MM.1S (cell line): ENCODE results near the gene ELAVL3.

ENCODE experiments used
- DNase-seq: peaks from one replicate; pipeline ENCODE4 v3.0.0-alpha.2; 2015
- H2AFZ ChIP-seq: fragments of 300-600 bp; sonication (generic); 2 replicates; pipeline ENCODE4 v1.6.0; 2016; ENCODE audit warnings: antibody characterized with exemption, low read length
- H3F3A ChIP-seq: fragments of 300-600 bp; sonication (generic); 2 replicates; pipeline ENCODE4 v1.6.1; 2016; ENCODE audit warnings: mild to moderate bottlenecking, antibody characterized with exemption, low read length, moderate library complexity, mixed read lengths; ENCODE audit not compliant: insufficient read depth
- H3K27ac ChIP-seq: fragments of 300-600 bp; sonication (generic); 2 replicates; pipeline ENCODE4 v1.5.1; 2016; ENCODE audit warnings: mild to moderate bottlenecking, low read length
- H3K27me3 ChIP-seq: fragments of 300-600 bp; sonication (generic); replicated peaks from 2 replicates; pipeline ENCODE4 v1.6.0; 2016; ENCODE audit warnings: low read length; ENCODE audit not compliant: insufficient read depth
- H3K36me3 ChIP-seq: fragments of 300-600 bp; sonication (generic); replicated peaks from 2 replicates; pipeline ENCODE4 v1.6.1; 2016; ENCODE audit warnings: mild to moderate bottlenecking, low read length, mixed read lengths; ENCODE audit not compliant: insufficient read depth
- H3K4me1 ChIP-seq: fragments of 300-600 bp; sonication (generic); 2 replicates; pipeline ENCODE4 v1.6.1; 2016; ENCODE audit warnings: low read length, mixed read lengths
- H3K4me2 ChIP-seq: fragments of 300-600 bp; sonication (generic); 2 replicates; pipeline ENCODE4 v1.6.0; 2016; ENCODE audit warnings: low read depth, low read length
- H3K4me3 ChIP-seq: fragments of 300-600 bp; sonication (generic); 2 replicates; pipeline ENCODE4 v1.5.1; 2016; ENCODE audit warnings: low read length, mixed read lengths
- H3K79me2 ChIP-seq: fragments of 300-600 bp; sonication (generic); 2 replicates; pipeline ENCODE4 v1.6.1; 2016; ENCODE audit warnings: mixed run types, low read length, mixed read lengths
- H3K9ac ChIP-seq: fragments of 300-600 bp; sonication (generic); 2 replicates; pipeline ENCODE4 v1.6.1; 2016; ENCODE audit warnings: low read length, mixed read lengths
- H3K9me2 ChIP-seq: fragments of 300-600 bp; sonication (generic); replicated peaks from 2 replicates; pipeline ENCODE4 v1.6.1; 2016; ENCODE audit warnings: mild to moderate bottlenecking, low read length, mixed read lengths; ENCODE audit not compliant: insufficient read depth
- H3K9me3 ChIP-seq: fragments of 300-600 bp; sonication (generic); replicated peaks from 2 replicates; pipeline ENCODE4 v1.6.1; 2016; ENCODE audit warnings: mild to moderate bottlenecking, low read length, mixed read lengths; ENCODE audit not compliant: insufficient read depth
- H4K20me1 ChIP-seq: fragments of 300-600 bp; sonication (generic); 2 replicates; pipeline ENCODE4 v1.6.1; 2016; ENCODE audit warnings: mild to moderate bottlenecking, low read length, moderate library complexity, mixed read lengths; ENCODE audit not compliant: insufficient read depth
- EZH2 ChIP-seq: fragments of 300-600 bp; sonication (generic); optimal IDR thresholded peaks from 2 replicates; pipeline ENCODE3; 2017; ENCODE audit warnings: low read depth, mild to moderate bottlenecking, antibody characterized with exemption, low read length, mixed read lengths
- EZH2phosphoT487 ChIP-seq: fragments of 300-600 bp; sonication (generic); IDR thresholded peaks from 2 replicates; pipeline ENCODE4 v1.6.1; 2018; ENCODE audit warnings: antibody characterized with exemption, low read length
- TF ChIP-seq, protein P1 (sequence below): fragments of 300-600 bp; sonication (generic); IDR thresholded peaks from 2 replicates; pipeline ENCODE4 v1.5.1; 2016; ENCODE audit warnings: antibody characterized with exemption, low read length, mixed read lengths

Gene ELAVL3

DNA sequence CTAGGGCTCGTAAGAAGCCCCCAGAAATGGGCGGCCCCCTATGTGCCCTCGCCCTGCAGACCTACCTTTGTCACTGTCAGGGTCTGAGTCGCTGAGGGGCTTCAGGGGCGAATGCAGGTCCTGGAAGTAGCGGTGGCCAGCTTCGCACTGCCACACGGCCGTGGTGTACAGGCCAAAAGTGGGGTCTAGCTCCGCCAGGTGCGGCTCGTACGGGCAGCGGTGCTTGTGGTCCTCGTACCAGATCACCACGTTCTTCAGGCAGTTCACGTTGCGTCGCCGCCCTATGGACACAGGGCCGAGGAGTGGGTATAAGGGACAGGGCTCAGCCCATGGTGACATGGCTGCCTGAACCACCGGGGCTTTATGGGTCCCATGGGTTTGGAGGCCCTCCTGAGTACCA, 15.0 kb upstream of the ELAVL3 start:
- no peaks in the 10 kb centered on the region for H3K9me2 ChIP-seq
- no peaks in the 10 kb centered on the region for H4K20me1 ChIP-seq
- H2AFZ ChIP-seq = no peak overlapping the region

DNA sequence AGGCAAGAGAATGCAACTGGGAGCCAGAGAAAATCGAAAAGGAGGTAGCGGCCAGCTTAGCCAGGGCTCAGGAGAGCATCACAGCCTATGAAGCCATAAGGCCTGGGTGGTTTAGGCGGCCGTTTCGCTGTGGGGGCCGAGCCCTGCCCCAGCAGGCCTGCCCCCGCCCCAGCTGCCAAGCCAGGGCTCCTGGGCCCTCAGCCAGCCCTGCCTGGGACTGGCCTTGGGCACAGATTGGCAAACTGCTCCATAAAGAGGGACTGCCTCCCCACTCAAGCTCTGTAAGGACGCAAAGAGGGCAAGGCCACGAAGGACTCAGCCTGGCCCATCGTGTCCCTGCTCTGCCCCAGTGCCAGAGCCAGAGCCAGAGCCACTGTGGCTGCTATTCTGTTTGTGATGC, 14.6 kb upstream of the ELAVL3 start:
- Histone ChIP-seq H3F3A (no peaks in the 10 kb centered on the region), H3K27ac (no peak overlapping the region), H4K20me1 (no peaks in the 10 kb centered on the region), H3K4me2 (no peak overlapping the region), H3K9ac (no peak overlapping the region), H3K36me3 (no peaks in the 10 kb centered on the region), H3K4me1 (no peaks in the 10 kb centered on the region), H2AFZ (no peak overlapping the region), H3K27me3 (no peaks in the 10 kb centered on the region), H3K79me2 (no peaks in the 10 kb centered on the region), H3K9me3 (no peaks in the 10 kb centered on the region), H3K9me2 (no peaks in the 10 kb centered on the region), H3K4me3 (no peak overlapping the region)
- DNase-seq = no peak
- TF ChIP-seq EZH2phosphoT487 = no peak
- TF ChIP-seq, protein P1, sequence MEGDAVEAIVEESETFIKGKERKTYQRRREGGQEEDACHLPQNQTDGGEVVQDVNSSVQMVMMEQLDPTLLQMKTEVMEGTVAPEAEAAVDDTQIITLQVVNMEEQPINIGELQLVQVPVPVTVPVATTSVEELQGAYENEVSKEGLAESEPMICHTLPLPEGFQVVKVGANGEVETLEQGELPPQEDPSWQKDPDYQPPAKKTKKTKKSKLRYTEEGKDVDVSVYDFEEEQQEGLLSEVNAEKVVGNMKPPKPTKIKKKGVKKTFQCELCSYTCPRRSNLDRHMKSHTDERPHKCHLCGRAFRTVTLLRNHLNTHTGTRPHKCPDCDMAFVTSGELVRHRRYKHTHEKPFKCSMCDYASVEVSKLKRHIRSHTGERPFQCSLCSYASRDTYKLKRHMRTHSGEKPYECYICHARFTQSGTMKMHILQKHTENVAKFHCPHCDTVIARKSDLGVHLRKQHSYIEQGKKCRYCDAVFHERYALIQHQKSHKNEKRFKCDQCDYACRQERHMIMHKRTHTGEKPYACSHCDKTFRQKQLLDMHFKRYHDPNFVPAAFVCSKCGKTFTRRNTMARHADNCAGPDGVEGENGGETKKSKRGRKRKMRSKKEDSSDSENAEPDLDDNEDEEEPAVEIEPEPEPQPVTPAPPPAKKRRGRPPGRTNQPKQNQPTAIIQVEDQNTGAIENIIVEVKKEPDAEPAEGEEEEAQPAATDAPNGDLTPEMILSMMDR = no peak
- TF ChIP-seq EZH2 = no peak

More for the DNA sequence above, 15.0 kb upstream of the ELAVL3 start:
- no peaks in the 10 kb centered on the region for H3F3A ChIP-seq
- no peaks in the 10 kb centered on the region for H3K27me3 ChIP-seq
- no peak for DNase-seq
- no peaks in the 10 kb centered on the region for H3K79me2 ChIP-seq
- no peaks in the 10 kb centered on the region for H3K4me1 ChIP-seq
- no peak overlapping the region for H3K4me2 ChIP-seq
- H3K9me3 ChIP-seq = no peaks in the 10 kb centered on the region
- H3K36me3 ChIP-seq = no peaks in the 10 kb centered on the region
- H3K27ac ChIP-seq = no peak overlapping the region
- no peak overlapping the region for H3K9ac ChIP-seq
- no peak overlapping the region for H3K4me3 ChIP-seq
- no peak for TF ChIP-seq EZH2phosphoT487
- TF ChIP-seq EZH2 = no peak
- TF ChIP-seq, protein P1 = no peak

DNA sequence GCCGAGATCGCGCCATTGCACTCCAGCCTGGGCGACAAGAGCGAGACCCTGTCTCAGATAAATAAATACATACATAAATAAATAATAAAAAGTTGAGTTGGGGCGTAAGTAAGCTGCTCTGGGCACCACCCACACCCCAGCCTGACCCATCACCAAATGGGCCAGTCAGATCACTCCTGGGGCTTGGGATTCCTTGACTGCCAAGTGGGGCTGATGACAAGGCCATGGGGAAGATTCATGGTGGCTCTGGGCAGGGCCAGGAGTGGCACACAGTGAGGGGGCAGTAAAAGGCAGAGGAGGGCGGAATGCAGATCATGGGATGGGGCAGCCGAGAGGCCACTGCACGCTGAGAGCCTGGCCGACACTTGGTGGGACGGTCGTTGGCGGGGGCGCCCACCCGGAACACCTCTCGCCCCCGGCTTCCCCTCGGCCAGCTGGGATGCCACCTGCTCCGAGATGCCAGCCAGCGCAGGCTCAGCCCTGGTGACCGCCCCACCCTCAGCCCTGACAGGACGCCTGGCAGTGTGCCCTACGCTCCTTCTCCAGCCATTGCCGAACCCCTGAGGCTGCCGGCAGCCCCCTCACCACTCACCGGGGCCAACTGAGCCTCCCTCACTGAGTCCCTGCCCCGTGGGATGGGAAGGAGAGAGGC, 13.9 kb upstream of the ELAVL3 start:
- TF ChIP-seq EZH2 (no peak), EZH2phosphoT487 (no peak)
- TF ChIP-seq, protein P1 = no peak
- H3K36me3 ChIP-seq = no peaks in the 10 kb centered on the region

More for the DNA sequence above, 13.9 kb upstream of the ELAVL3 start:
- no peaks in the 10 kb centered on the region for H4K20me1 ChIP-seq
- H3K27ac ChIP-seq = no peak overlapping the region
- H3K79me2 ChIP-seq = no peaks in the 10 kb centered on the region
- no peak overlapping the region for H3K4me2 ChIP-seq
- no peak overlapping the region for H2AFZ ChIP-seq
- DNase-seq = no peak
- H3K4me1 ChIP-seq = no peaks in the 10 kb centered on the region
- no peaks in the 10 kb centered on the region for H3F3A ChIP-seq
- H3K9me2 ChIP-seq = no peaks in the 10 kb centered on the region
- no peak overlapping the region for H3K4me3 ChIP-seq
- no peaks in the 10 kb centered on the region for H3K27me3 ChIP-seq
- H3K9ac ChIP-seq = no peak overlapping the region
- H3K9me3 ChIP-seq = no peaks in the 10 kb centered on the region
